Ishikawa (cell line): ENCODE results near the gene OR10J4.

ENCODE experiments used
- CEBPB ChIP-seq: IDR thresholded peaks from 2 replicates; pipeline ENCODE4 v1.6.1; 2012
- CREB1 ChIP-seq: IDR thresholded peaks from 2 replicates; pipeline ENCODE4 v1.6.1; 2012; ENCODE audit warnings: low read depth
- EGR1 ChIP-seq: IDR thresholded peaks from 2 replicates; pipeline ENCODE4 v1.6.1; 2012
- EP300 ChIP-seq: IDR thresholded peaks from 2 replicates; pipeline ENCODE4 v1.6.1; 2012; ENCODE audit warnings: borderline replicate concordance
- FOXM1 ChIP-seq: IDR thresholded peaks from 2 replicates; pipeline ENCODE4 v1.6.1; 2012; ENCODE audit warnings: low read depth, borderline replicate concordance
- MAX ChIP-seq: IDR thresholded peaks from 2 replicates; pipeline ENCODE4 v1.6.1; 2012
- NFIC ChIP-seq: IDR thresholded peaks from 2 replicates; pipeline ENCODE4 v1.6.1; 2012
- RAD21 ChIP-seq: IDR thresholded peaks from 2 replicates; pipeline ENCODE4 v1.6.1; 2012; ENCODE audit warnings: low read depth
- REST ChIP-seq: IDR thresholded peaks from 2 replicates; pipeline ENCODE4 v1.6.1; 2012; ENCODE audit warnings: low read depth, mild to moderate bottlenecking
- TAF1 ChIP-seq: IDR thresholded peaks from 2 replicates; pipeline ENCODE4 v1.6.1; 2012; ENCODE audit warnings: low read depth, mild to moderate bottlenecking
- TCF12 ChIP-seq: IDR thresholded peaks from 2 replicates; pipeline ENCODE4 v1.6.1; 2012; ENCODE audit warnings: low read depth
- TEAD4 ChIP-seq: IDR thresholded peaks from 2 replicates; pipeline ENCODE4 v1.6.1; 2012
- USF1 ChIP-seq: IDR thresholded peaks from 2 replicates; pipeline ENCODE4 v1.6.1; 2012
- YY1 ChIP-seq: IDR thresholded peaks from 2 replicates; pipeline ENCODE4 v1.6.1; 2012; ENCODE audit warnings: low read depth
- ZBTB7A ChIP-seq: IDR thresholded peaks from 2 replicates; pipeline ENCODE4 v1.6.1; 2012; ENCODE audit warnings: low read depth

The OR10J4 gene

GRCh38 chr1:159442428-159442827, 10.4 kb downstream of the OR10J4 start:
- TF ChIP-seq YY1 (no peak), TCF12 (no peak), EP300 (no peak), MAX (no peak), USF1 (no peak), REST (no peak), TEAD4 (no peak), FOXM1 (no peak), EGR1 (no peak), RAD21 (no peak), CREB1 (no peak), CEBPB (no peak), ZBTB7A (no peak), NFIC (no peak), TAF1 (no peak)

- TF ChIP-seq EP300 (no peak), TAF1 (no peak), CEBPB (no peak)
Observed at GRCh38 chr1:159443066-159443750, 11.2 kb downstream of the OR10J4 start.

- TF ChIP-seq TCF12 (no peak), TEAD4 (no peak), EP300 (no peak), ZBTB7A (no peak), REST (no peak), NFIC (no peak), CEBPB (no peak), MAX (no peak), EGR1 (no peak)
Observed at GRCh38 chr1:159444511-159444910, 12.5 kb downstream of the OR10J4 start.

GRCh38 chr1:159448181-159448580, 16.2 kb downstream of the OR10J4 start:
- TF ChIP-seq CREB1: no peak
- no peak for TF ChIP-seq FOXM1
- TF ChIP-seq RAD21: no peak
- no peak for TF ChIP-seq YY1
- no peak for TF ChIP-seq TEAD4
- TF ChIP-seq EP300: no peak
- TF ChIP-seq CEBPB: no peak
- no peak for TF ChIP-seq USF1
- no peak for TF ChIP-seq ZBTB7A
- TF ChIP-seq MAX: no peak
- no peak for TF ChIP-seq REST
- no peak for TF ChIP-seq TCF12
- no peak for TF ChIP-seq NFIC

- TF ChIP-seq TAF1: no peak
- no peak for TF ChIP-seq CREB1
- TF ChIP-seq ZBTB7A: no peak
- TF ChIP-seq REST: no peak
- no peak for TF ChIP-seq RAD21
- TF ChIP-seq EGR1: no peak
- no peak for TF ChIP-seq NFIC
- TF ChIP-seq USF1: no peak
- TF ChIP-seq CEBPB: no peak
- TF ChIP-seq EP300: no peak
- no peak for TF ChIP-seq TCF12
- no peak for TF ChIP-seq MAX
- no peak for TF ChIP-seq YY1
- no peak for TF ChIP-seq FOXM1
- no peak for TF ChIP-seq TEAD4
Observed at GRCh38 chr1:159459551-159459950, 27.5 kb downstream of the OR10J4 start.
